ENCODE data around the gene SEC24C. TPM values are rescaled to one million over a fixed set of nuclear protein-coding genes. Genes with fewer than 3 reads are reported as not detected.

SEC24C gene
- polyA plus RNA-seq, 3 donors from 2014 or later = 15.5 to 77.7 (median 21.3) TPM

GRCh38 chr10:73769396-73769795 lies 25.2 kb downstream of the SEC24C start:
- H3K36me3 Mint-ChIP-seq = peaks cover 39 to 66% (median 46%) of the 10 kb centered on the region in 3 donors

GRCh38 chr10:73771722-73772280 lies 27.6 kb downstream of the SEC24C start:
- H3K4me1 Mint-ChIP-seq = peaks cover 36 to 42% of the 10 kb centered on the region in 2 donors
- H3K27ac Mint-ChIP-seq = peak overlapping the region; percentile 83 to 97 (median 90)
- peak in 1 of 3 donors; percentile 86 for DNase-seq
- peaks cover 30 to 54% (median 32%) of the 10 kb centered on the region in 3 donors for H3K36me3 Mint-ChIP-seq
- H3K4me3 Mint-ChIP-seq = peak overlapping the region; percentile 92 to 99 (median 97)
- H3K9me3 Mint-ChIP-seq = no peaks in the 10 kb centered on the region
- H3K27me3 Mint-ChIP-seq (ENCODE audit: low read depth in 3 of 3) = peaks cover 2 to 26% (median 18%) of the 10 kb centered on the region in 3 donors

More at GRCh38 chr10:73769396-73769795, 25.2 kb downstream of the SEC24C start:
- H3K9me3 Mint-ChIP-seq = no peaks in the 10 kb centered on the region
- no peak for DNase-seq
- H3K27ac Mint-ChIP-seq = peak overlapping the region in 2 of 6 donors; percentile 30 to 97
- peaks cover 37 to 44% of the 10 kb centered on the region in 2 donors for H3K4me1 Mint-ChIP-seq
- H3K27me3 Mint-ChIP-seq (ENCODE audit: low read depth in 3 of 3) = peaks cover 2 to 26% (median 21%) of the 10 kb centered on the region in 3 donors
- no peak overlapping the region for H3K4me3 Mint-ChIP-seq

- Mint-ChIP-seq H3K4me3 (peak overlapping the region; percentile 92 to 99 (median 97)), H3K9me3 (no peaks in the 10 kb centered on the region), H3K27me3 (ENCODE audit: low read depth in 3 of 3) (peaks cover 2 to 26% (median 18%) of the 10 kb centered on the region in 3 donors), H3K27ac (peak overlapping the region; percentile 83 to 97 (median 90)), H3K4me1 (peaks cover 42 to 49% of the 10 kb centered on the region in 2 donors), H3K36me3 (peaks cover 31 to 55% (median 32%) of the 10 kb centered on the region in 3 donors)
- DNase-seq = peak; percentile 86 to 88 (median 88)
These were observed 28.3 kb downstream of the SEC24C start for GRCh38 chr10:73772281-73773151.

GRCh38 chr10:73773152-73773879 lies 29.1 kb downstream of the SEC24C start:
- H3K27ac Mint-ChIP-seq = peak overlapping the region; percentile 83 to 97 (median 90)
- peaks cover 44 to 52% of the 10 kb centered on the region in 2 donors for H3K4me1 Mint-ChIP-seq
- peaks cover 31 to 47% (median 32%) of the 10 kb centered on the region in 3 donors for H3K36me3 Mint-ChIP-seq
- DNase-seq = no peak
- no peaks in the 10 kb centered on the region for H3K9me3 Mint-ChIP-seq
- peaks cover 2 to 26% (median 18%) of the 10 kb centered on the region in 3 donors for H3K27me3 Mint-ChIP-seq (ENCODE audit: low read depth in 3 of 3)
- H3K4me3 Mint-ChIP-seq = peak overlapping the region; percentile 92 to 99 (median 97)

GRCh38 chr10:73774637-73775036 lies 30.5 kb downstream of the SEC24C start:
- H3K9me3 Mint-ChIP-seq = no peaks in the 10 kb centered on the region
- peak; percentile 84 to 88 (median 87) for DNase-seq
- peaks cover 24 to 39% (median 30%) of the 10 kb centered on the region in 3 donors for H3K36me3 Mint-ChIP-seq
- H3K27me3 Mint-ChIP-seq (ENCODE audit: low read depth in 3 of 3) = peaks cover 2 to 26% (median 18%) of the 10 kb centered on the region in 3 donors
- H3K4me1 Mint-ChIP-seq = peaks cover 46 to 60% of the 10 kb centered on the region in 2 donors
- H3K4me3 Mint-ChIP-seq = peak overlapping the region; percentile 92 to 99 (median 97)
- peak overlapping the region; percentile 76 to 97 (median 88) for H3K27ac Mint-ChIP-seq

- H3K4me1 Mint-ChIP-seq = peaks cover 63 to 80% of the 10 kb centered on the region in 2 donors
- H3K27me3 Mint-ChIP-seq (ENCODE audit: low read depth in 3 of 3) = peaks cover 3 to 8% (median 6%) of the 10 kb centered on the region in 3 donors
- peak overlapping the region in 1 of 6 donors; percentile 61 for H3K27ac Mint-ChIP-seq
- no peaks in the 10 kb centered on the region for H3K9me3 Mint-ChIP-seq
- peak overlapping the region in 2 of 5 donors; percentile 27 to 32 for H3K4me3 Mint-ChIP-seq
- no peak for DNase-seq
- peaks cover 18 to 23% (median 22%) of the 10 kb centered on the region in 3 donors for H3K36me3 Mint-ChIP-seq
These were observed 34.8 kb downstream of the SEC24C start for GRCh38 chr10:73779018-73779417.

- Mint-ChIP-seq H3K27ac (peak overlapping the region; percentile 62 to 92 (median 86)), H3K9me3 (no peaks in the 10 kb centered on the region), H3K4me1 (peaks cover 61 to 78% of the 10 kb centered on the region in 2 donors), H3K36me3 (peaks cover 12 to 19% (median 19%) of the 10 kb centered on the region in 3 donors), H3K4me3 (peak overlapping the region; percentile 61 to 95 (median 72)), H3K27me3 (ENCODE audit: low read depth in 3 of 3) (peaks cover 3 to 5% (median 5%) of the 10 kb centered on the region in 3 donors)
- no peak for DNase-seq
These were observed 35.5 kb downstream of the SEC24C start for GRCh38 chr10:73779539-73780197.

GRCh38 chr10:73780301-73780700 lies 36.1 kb downstream of the SEC24C start:
- Mint-ChIP-seq H3K9me3 (no peaks in the 10 kb centered on the region), H3K36me3 (peaks cover 10 to 16% (median 16%) of the 10 kb centered on the region in 3 donors), H3K4me3 (peak overlapping the region; percentile 91 to 100 (median 99)), H3K27ac (peak overlapping the region; percentile 69 to 99 (median 98)), H3K27me3 (ENCODE audit: low read depth in 3 of 3) (peaks cover 7 to 10% (median 7%) of the 10 kb centered on the region in 3 donors), H3K4me1 (peaks cover 61 to 78% of the 10 kb centered on the region in 2 donors)
- no peak for DNase-seq

- peaks cover 57 to 75% of the 10 kb centered on the region in 2 donors for H3K4me1 Mint-ChIP-seq
- DNase-seq = no peak
- H3K27me3 Mint-ChIP-seq (ENCODE audit: low read depth in 3 of 3) = peaks cover 9 to 16% (median 11%) of the 10 kb centered on the region in 3 donors
- no peaks in the 10 kb centered on the region for H3K9me3 Mint-ChIP-seq
- H3K4me3 Mint-ChIP-seq = peak overlapping the region; percentile 91 to 100 (median 99)
- H3K36me3 Mint-ChIP-seq = peaks cover 8 to 10% (median 9%) of the 10 kb centered on the region in 3 donors
- H3K27ac Mint-ChIP-seq = peak overlapping the region; percentile 92 to 99 (median 98)
These were observed 36.8 kb downstream of the SEC24C start for GRCh38 chr10:73780966-73781365.

GRCh38 chr10:73781548-73781878 lies 37.3 kb downstream of the SEC24C start:
- peaks cover 8 to 9% (median 9%) of the 10 kb centered on the region in 3 donors for H3K36me3 Mint-ChIP-seq
- DNase-seq = no peak
- H3K4me1 Mint-ChIP-seq = peaks cover 62 to 77% of the 10 kb centered on the region in 2 donors
- peaks cover 12 to 21% (median 16%) of the 10 kb centered on the region in 3 donors for H3K27me3 Mint-ChIP-seq (ENCODE audit: low read depth in 3 of 3)
- H3K4me3 Mint-ChIP-seq = peak overlapping the region; percentile 91 to 100 (median 99)
- peak overlapping the region; percentile 92 to 99 (median 98) for H3K27ac Mint-ChIP-seq
- no peaks in the 10 kb centered on the region for H3K9me3 Mint-ChIP-seq

- peaks cover 63 to 78% of the 10 kb centered on the region in 2 donors for H3K4me1 Mint-ChIP-seq
- no peaks in the 10 kb centered on the region for H3K9me3 Mint-ChIP-seq
- peaks cover 4 to 6% (median 6%) of the 10 kb centered on the region in 3 donors for H3K36me3 Mint-ChIP-seq
- H3K27ac Mint-ChIP-seq = peak within 1 kb of the TSS; percentile 92 to 99 (median 98)
- H3K27me3 Mint-ChIP-seq (ENCODE audit: low read depth in 3 of 3) = peaks cover 12 to 22% (median 16%) of the 10 kb centered on the region in 3 donors
- DNase-seq = peak; percentile 85 to 86 (median 86)
- peak within 1 kb of the TSS; percentile 91 to 100 (median 99) for H3K4me3 Mint-ChIP-seq
These were observed 37.9 kb downstream of the SEC24C start, which contains the start of gene CHCHD1 for GRCh38 chr10:73781879-73782748. CHCHD1 (plus strand) TSS chr10:73782048; CDS start chr10:73782076, 28 bp downstream.

- H3K9me3 Mint-ChIP-seq = no peaks in the 10 kb centered on the region
- no peak for DNase-seq
- peaks cover 64 to 76% of the 10 kb centered on the region in 2 donors for H3K4me1 Mint-ChIP-seq
- peaks cover 12 to 24% (median 16%) of the 10 kb centered on the region in 3 donors for H3K27me3 Mint-ChIP-seq (ENCODE audit: low read depth in 3 of 3)
- H3K36me3 Mint-ChIP-seq = peaks cover 4 to 6% (median 5%) of the 10 kb centered on the region in 3 donors
- H3K4me3 Mint-ChIP-seq = peak overlapping the region; percentile 91 to 100 (median 99)
- peak overlapping the region; percentile 92 to 99 (median 98) for H3K27ac Mint-ChIP-seq
These were observed 38.5 kb downstream of the SEC24C start for GRCh38 chr10:73782749-73783085.
